Lower lobe of right lung (tissue), 2 donors: ENCODE results near the gene HOXA2. TPM values are rescaled to one million over a fixed set of nuclear protein-coding genes. Genes with fewer than 3 reads are reported as not detected.
A peak's percentile ranks its signal among the peaks of the same experiment; 100 is the strongest.

Experiments
- ATAC-seq, 2 donors: fragments of 200-7000 bp; cut with Tn5 transposase; one replicate each; pipeline ENCODE4 v1.9.1; 2020 to 2022; ENCODE audit warnings: mild to moderate bottlenecking in 2 of 2, moderate library complexity in 2 of 2
- DNase-seq: peaks from one replicate; pipeline ENCODE4 v3.0.0-alpha.2; 2020
- H3K27ac ChIP-seq: fragments of 200-600 bp; one replicate; pipeline ENCODE4 v1.8.0; 2022
- H3K27me3 ChIP-seq: fragments of 200-600 bp; one replicate; pipeline ENCODE4 v1.8.0; 2022; ENCODE audit warnings: low read depth
- H3K36me3 ChIP-seq: fragments of 200-600 bp; one replicate; pipeline ENCODE4 v1.8.0; 2022; ENCODE audit warnings: mild to moderate bottlenecking
- H3K4me1 ChIP-seq: fragments of 200-600 bp; one replicate; pipeline ENCODE4 v1.8.0; 2022
- H3K4me3 ChIP-seq: fragments of 200-600 bp; one replicate; pipeline ENCODE4 v1.8.0; 2022; ENCODE audit warnings: mild to moderate bottlenecking
- H3K9me3 ChIP-seq: fragments of 200-600 bp; one replicate; pipeline ENCODE4 v1.8.0; 2022
- intact Hi-C: fragments of 100-400 bp; cut with DNase I; formaldehyde crosslinking; loops from one replicate; pipeline ENCODE4 v1.11.0; 2022
- total RNA-seq: library from RNA; stranded (reverse); fragmentation: NEBNext Ultra II Directional; extraction: Animal tissue kit (Norgen Biotek cat#: 25700); gene quantifications from one replicate; pipeline ENCODE4 v1.2.1, GENCODE V29; 2021
- TF ChIP-seq, protein P1 (sequence below): fragments of 200-600 bp; IDR thresholded peaks from one replicate; pipeline ENCODE4 v1.8.0; 2022; ENCODE audit warnings: antibody characterized with exemption, mild to moderate bottlenecking
- donor health status: DM: no; HTN: yes; CAD: no; lungs with severe emphysema.

The HOXA2 gene
- total RNA-seq, 1 donor from 2014 or later: 1.5 TPM

DNA sequence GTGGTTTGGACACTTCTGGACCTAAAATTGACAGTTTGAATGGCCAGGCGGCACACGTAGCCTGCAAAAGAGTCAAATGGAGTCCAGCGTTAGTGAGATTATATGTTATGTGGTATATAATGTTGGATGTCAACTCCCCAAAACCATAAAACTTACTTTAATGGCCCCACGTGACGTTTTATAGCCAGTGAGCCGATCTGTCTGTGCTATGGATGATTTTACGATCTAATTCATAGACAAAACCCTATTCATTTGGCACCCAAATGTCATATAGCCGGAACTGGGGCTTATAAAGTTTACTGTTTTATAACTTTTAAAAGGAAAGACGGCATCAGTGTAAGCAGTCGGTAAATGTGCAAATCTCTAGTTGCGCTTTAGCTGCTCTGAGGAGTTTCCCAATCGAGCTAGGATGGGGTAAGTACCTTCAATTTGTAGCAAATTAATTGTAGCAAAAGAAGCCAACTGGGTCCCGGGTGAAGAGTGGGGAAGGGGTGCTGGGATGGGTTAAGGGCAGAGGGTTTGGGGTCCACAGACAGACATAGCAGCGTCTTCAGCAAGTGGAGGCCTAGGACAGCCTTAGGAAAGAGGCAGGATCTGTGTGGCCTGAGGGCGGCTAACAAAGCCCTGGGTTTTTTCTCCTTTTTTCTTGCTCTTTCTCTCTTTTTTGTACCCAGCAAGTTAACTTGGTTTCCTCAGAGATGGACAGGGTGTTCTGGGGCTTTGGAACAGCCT is 37.8 kb upstream of the HOXA2 start:
- Histone ChIP-seq H3K4me3 (peak overlapping the region; percentile 70), H3K9me3 (no peaks in the 10 kb centered on the region), H3K27me3 (peaks cover 62% of the 10 kb centered on the region), H3K27ac (peak overlapping the region; percentile 95), H3K4me1 (peaks cover 17% of the 10 kb centered on the region), H3K36me3 (no peaks in the 10 kb centered on the region)
- TF ChIP-seq, protein P1, sequence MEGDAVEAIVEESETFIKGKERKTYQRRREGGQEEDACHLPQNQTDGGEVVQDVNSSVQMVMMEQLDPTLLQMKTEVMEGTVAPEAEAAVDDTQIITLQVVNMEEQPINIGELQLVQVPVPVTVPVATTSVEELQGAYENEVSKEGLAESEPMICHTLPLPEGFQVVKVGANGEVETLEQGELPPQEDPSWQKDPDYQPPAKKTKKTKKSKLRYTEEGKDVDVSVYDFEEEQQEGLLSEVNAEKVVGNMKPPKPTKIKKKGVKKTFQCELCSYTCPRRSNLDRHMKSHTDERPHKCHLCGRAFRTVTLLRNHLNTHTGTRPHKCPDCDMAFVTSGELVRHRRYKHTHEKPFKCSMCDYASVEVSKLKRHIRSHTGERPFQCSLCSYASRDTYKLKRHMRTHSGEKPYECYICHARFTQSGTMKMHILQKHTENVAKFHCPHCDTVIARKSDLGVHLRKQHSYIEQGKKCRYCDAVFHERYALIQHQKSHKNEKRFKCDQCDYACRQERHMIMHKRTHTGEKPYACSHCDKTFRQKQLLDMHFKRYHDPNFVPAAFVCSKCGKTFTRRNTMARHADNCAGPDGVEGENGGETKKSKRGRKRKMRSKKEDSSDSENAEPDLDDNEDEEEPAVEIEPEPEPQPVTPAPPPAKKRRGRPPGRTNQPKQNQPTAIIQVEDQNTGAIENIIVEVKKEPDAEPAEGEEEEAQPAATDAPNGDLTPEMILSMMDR: no peak
- intact Hi-C loops: loop anchor here (5.0 kb wide), 1 partner anchor 283 kb away; no protein-coding TSS in a partner anchor
- ATAC-seq: no peak
- DNase-seq: no peak

DNA sequence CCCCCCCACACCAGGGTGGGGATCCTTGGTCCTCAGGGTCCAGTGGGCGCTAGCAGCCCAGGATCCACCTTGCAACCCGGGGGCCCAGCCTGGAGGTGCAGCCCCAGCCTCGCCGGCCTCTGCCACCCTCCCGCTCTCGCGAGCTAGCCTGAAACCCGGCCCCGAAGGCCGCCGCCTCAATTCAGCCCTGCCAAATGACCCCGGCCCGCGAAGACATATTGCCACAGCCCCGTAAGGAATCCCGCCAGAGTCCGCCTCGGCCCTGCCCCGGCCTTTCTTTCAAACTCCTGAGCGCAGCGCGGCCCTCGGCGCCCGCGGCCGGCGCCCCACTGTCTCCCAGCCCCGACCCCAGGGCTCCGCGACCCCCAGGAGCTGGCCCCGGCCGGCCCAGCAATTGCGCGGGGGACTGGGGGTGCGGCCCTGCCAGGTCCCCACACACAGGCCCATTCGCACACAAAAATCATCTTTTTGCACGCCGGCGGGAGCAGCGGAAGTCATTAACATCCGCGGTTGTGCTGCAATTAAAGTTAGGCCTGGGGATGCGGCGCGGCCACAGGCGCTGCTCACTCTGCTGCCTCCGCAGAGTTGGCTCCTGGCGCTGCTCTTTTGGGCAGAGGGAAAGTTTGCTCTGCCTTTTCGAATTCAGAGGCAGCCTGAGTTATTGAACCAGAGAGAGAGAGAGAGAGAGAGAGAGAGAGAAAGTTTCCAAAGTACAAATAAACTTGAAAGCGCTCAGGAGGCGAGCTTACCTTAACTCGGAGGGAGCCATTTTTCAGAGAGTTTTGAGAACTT is 37.0 kb upstream of the HOXA2 start:
- no peak for ATAC-seq
- TF ChIP-seq, protein P1: no peak

DNA sequence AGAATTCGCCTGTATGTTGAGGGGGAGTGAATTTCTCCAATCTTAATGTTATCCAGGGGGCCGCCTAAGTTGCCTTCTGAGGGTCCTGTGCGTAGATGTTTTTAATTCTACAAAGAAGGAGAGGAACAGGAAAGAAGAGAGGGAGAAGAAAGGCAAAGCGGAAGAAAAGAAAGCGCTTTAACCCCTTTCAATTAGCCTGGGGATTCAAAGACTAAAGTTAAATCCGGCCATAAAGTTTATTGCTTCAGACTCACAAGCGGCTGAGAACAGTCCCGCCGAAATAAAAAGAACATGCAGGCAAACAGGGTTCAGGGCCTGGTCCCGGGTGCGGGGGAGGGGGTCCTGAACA is 36.5 kb upstream of the HOXA2 start:
- Histone ChIP-seq H3K27ac (peak overlapping the region; percentile 95), H3K4me3 (peak overlapping the region; percentile 70), H3K27me3 (peaks cover 52% of the 10 kb centered on the region), H3K36me3 (no peaks in the 10 kb centered on the region), H3K4me1 (peaks cover 31% of the 10 kb centered on the region), H3K9me3 (no peaks in the 10 kb centered on the region)
- no peak for ATAC-seq
- no peak for DNase-seq
- intact Hi-C loops: no loop called here
- TF ChIP-seq, protein P1: no peak

More for the DNA sequence above, 37.0 kb upstream of the HOXA2 start:
- H3K4me3 ChIP-seq: peak overlapping the region; percentile 70
- DNase-seq: no peak
- intact Hi-C loops: loop anchor here (5.0 kb wide), 1 partner anchor 282 kb away; no protein-coding TSS in a partner anchor
- H3K4me1 ChIP-seq: peaks cover 25% of the 10 kb centered on the region
- H3K27me3 ChIP-seq: peaks cover 55% of the 10 kb centered on the region
- no peaks in the 10 kb centered on the region for H3K9me3 ChIP-seq
- no peaks in the 10 kb centered on the region for H3K36me3 ChIP-seq
- peak overlapping the region; percentile 95 for H3K27ac ChIP-seq

DNA sequence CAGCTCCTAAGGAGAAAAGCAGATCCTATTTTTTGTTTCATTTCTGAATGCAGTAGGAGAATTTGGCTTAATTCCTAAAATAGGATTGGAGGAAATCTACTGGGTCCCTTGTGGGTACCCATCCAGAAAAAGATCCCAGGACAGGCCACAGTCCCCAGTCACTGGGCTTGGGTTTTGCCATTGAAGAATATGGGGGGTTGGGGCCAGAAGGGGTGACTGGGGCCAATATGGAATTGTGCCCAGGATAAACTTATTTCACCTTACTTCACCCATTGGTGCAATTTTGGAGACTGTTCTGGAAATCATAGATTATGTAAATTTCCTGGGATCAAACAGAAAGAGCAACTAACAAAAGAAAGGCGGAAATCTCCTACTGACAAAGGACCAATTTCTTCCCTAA is 36.0 kb upstream of the HOXA2 start:
- peak overlapping the region; percentile 95 for H3K27ac ChIP-seq
- no peaks in the 10 kb centered on the region for H3K9me3 ChIP-seq
- H3K27me3 ChIP-seq: peaks cover 47% of the 10 kb centered on the region
- peak overlapping the region; percentile 70 for H3K4me3 ChIP-seq
- intact Hi-C loops: no loop called here
- TF ChIP-seq, protein P1: no peak
- ATAC-seq (no peak), DNase-seq (no peak)
- no peaks in the 10 kb centered on the region for H3K36me3 ChIP-seq
- peaks cover 36% of the 10 kb centered on the region for H3K4me1 ChIP-seq

DNA sequence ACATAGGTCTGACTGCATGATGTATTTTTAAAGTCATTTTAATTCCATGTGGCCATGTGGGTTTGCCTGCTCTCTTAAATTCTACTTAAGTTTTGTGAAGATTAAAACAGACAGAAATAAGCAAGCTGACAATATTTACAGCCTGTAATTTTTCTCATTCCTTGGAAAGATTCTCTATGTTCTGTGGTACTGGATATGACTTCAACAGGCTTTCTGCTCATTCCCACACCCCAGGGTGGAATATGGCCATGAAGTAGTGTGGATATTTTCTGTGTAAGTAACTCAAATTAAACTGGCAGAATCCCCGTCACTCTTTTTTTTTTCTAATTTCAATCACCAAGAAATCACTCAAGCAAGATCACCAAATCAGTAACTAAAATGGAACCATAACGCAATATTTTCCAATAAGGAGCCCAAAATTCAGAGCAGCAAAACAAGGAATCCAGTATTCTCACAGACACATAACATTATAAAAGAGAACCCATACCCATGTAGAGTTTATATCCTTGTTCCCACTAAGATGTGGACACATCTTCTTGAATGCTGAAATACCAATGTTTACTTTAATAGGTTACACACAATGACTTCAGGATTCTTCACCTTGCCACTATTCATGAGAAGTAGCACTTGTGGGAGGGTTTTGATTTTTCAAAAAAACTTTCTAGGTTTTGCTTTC is 35.3 kb upstream of the HOXA2 start:
- peak overlapping the region; percentile 95 for H3K27ac ChIP-seq
- TF ChIP-seq, protein P1: no peak
- intact Hi-C loops: no loop called here

More for the DNA sequence above, 35.3 kb upstream of the HOXA2 start:
- peaks cover 40% of the 10 kb centered on the region for H3K27me3 ChIP-seq
- ATAC-seq (no peak), DNase-seq (no peak)
- peak overlapping the region; percentile 70 for H3K4me3 ChIP-seq
- H3K4me1 ChIP-seq: peaks cover 37% of the 10 kb centered on the region
- H3K9me3 ChIP-seq: no peaks in the 10 kb centered on the region
- no peaks in the 10 kb centered on the region for H3K36me3 ChIP-seq
